H9 (cell line): ENCODE measurements around the gene KIF3B. TPM values are rescaled to one million over a fixed set of nuclear protein-coding genes. Genes with fewer than 3 reads are reported as not detected.

Source experiments
- DNase-seq: peaks from one replicate; pipeline ENCODE4 v3.0.0-alpha.2; 2017
- H2AFZ ChIP-seq: one replicate; pipeline ENCODE4 v1.6.1; 2013; ENCODE audit warnings: mild to moderate bottlenecking, low read length, control low read depth, moderate library complexity
- H2AK5ac ChIP-seq: 2 replicates; pipeline ENCODE4 v1.6.1; 2013; ENCODE audit warnings: low read length, control low read depth, mixed read lengths; ENCODE audit not compliant: insufficient read length
- H2BK120ac ChIP-seq: one replicate; pipeline ENCODE4 v1.6.1; 2013; ENCODE audit warnings: low read depth, mild to moderate bottlenecking, low read length, control low read depth, inconsistent platforms; ENCODE audit not compliant: poor library complexity, severe bottlenecking
- H2BK12ac ChIP-seq: 2 replicates; pipeline ENCODE4 v1.6.1; 2013; ENCODE audit warnings: low read length, control low read depth, mixed read lengths, low read depth; ENCODE audit not compliant: insufficient read length
- H2BK15ac ChIP-seq: 2 replicates; pipeline ENCODE4 v1.6.1; 2013; ENCODE audit warnings: low read depth, low read length, control low read depth
- H2BK20ac ChIP-seq: one replicate; pipeline ENCODE4 v1.6.1; 2013; ENCODE audit warnings: low read depth, mild to moderate bottlenecking, low read length, control low read depth, inconsistent platforms; ENCODE audit not compliant: poor library complexity, severe bottlenecking
- H2BK5ac ChIP-seq: 2 replicates; pipeline ENCODE4 v1.6.1; 2013; ENCODE audit warnings: low read length, control low read depth, mixed read lengths; ENCODE audit not compliant: insufficient read length
- H3K14ac ChIP-seq: 2 replicates; pipeline ENCODE4 v1.6.1; 2013; ENCODE audit warnings: low read length, control low read depth; ENCODE audit not compliant: insufficient read depth
- H3K18ac ChIP-seq: 2 replicates; pipeline ENCODE4 v1.6.1; 2013; ENCODE audit warnings: low read depth, mild to moderate bottlenecking, mixed read lengths, low read length, control low read depth; ENCODE audit not compliant: insufficient read length
- H3K23ac ChIP-seq: 2 replicates; pipeline ENCODE4 v1.6.1; 2013; ENCODE audit warnings: low read length, control low read depth, mixed read lengths, low read depth; ENCODE audit not compliant: insufficient read length
- H3K23me2 ChIP-seq: 2 replicates; pipeline ENCODE4 v1.6.1; 2013; ENCODE audit warnings: low read depth, mild to moderate bottlenecking, mixed read lengths, low read length, control low read depth; ENCODE audit not compliant: insufficient read length, poor library complexity, severe bottlenecking
- H3K27ac ChIP-seq: 2 replicates; pipeline ENCODE4 v1.5.1; 2013; ENCODE audit warnings: low read length, control low read depth, mixed read lengths, low read depth; ENCODE audit not compliant: insufficient read length
- H3K27me3 ChIP-seq: 2 replicates; pipeline ENCODE4 v1.6.1; 2013; ENCODE audit warnings: low read length, control low read depth, inconsistent platforms; ENCODE audit not compliant: insufficient read depth
- H3K4ac ChIP-seq: 2 replicates; pipeline ENCODE4 v1.6.1; 2013; ENCODE audit warnings: low read depth, mild to moderate bottlenecking, control low read depth, inconsistent platforms, low read length, moderate library complexity
- H3K4me1 ChIP-seq: 2 replicates; pipeline ENCODE4 v1.6.1; 2013; ENCODE audit warnings: low read length, control low read depth, inconsistent platforms; ENCODE audit not compliant: insufficient read depth
- H3K4me2 ChIP-seq: 2 replicates; pipeline ENCODE4 v1.6.1; 2013; ENCODE audit warnings: low read length, control low read depth, mixed read lengths; ENCODE audit not compliant: insufficient read length, insufficient read depth
- H3K56ac ChIP-seq: 2 replicates; pipeline ENCODE4 v1.6.1; 2013; ENCODE audit warnings: low read depth, mild to moderate bottlenecking, mixed read lengths, low read length, control low read depth; ENCODE audit not compliant: insufficient read length
- H3K79me1 ChIP-seq: 2 replicates; pipeline ENCODE4 v1.6.1; 2013; ENCODE audit warnings: low read depth, mild to moderate bottlenecking, moderate library complexity, low read length, control low read depth, inconsistent platforms; ENCODE audit not compliant: insufficient read depth, poor library complexity, severe bottlenecking
- H3K79me2 ChIP-seq: 2 replicates; pipeline ENCODE4 v1.6.1; 2013; ENCODE audit warnings: low read length, control low read depth, inconsistent platforms; ENCODE audit not compliant: insufficient read depth
- H3K9ac ChIP-seq: 2 replicates; pipeline ENCODE4 v1.6.1; 2013; ENCODE audit warnings: low read length, control low read depth, mixed read lengths; ENCODE audit not compliant: insufficient read length; ENCODE audit errors: extremely low read depth
- H3K9me3 ChIP-seq: one replicate; pipeline ENCODE4 v1.6.1; 2013; ENCODE audit warnings: low read depth, low read length, inconsistent platforms; ENCODE audit not compliant: control insufficient read depth
- H3T11ph ChIP-seq: one replicate; pipeline ENCODE4 v1.6.1; 2013; ENCODE audit warnings: mild to moderate bottlenecking, low read length, control low read depth, inconsistent platforms
- H4K20me1 ChIP-seq: one replicate; pipeline ENCODE4 v1.6.1; 2013; ENCODE audit not compliant: control insufficient read depth, insufficient read length, insufficient read depth
- H4K5ac ChIP-seq: 2 replicates; pipeline ENCODE4 v1.6.1; 2013; ENCODE audit warnings: low read depth, mild to moderate bottlenecking, mixed read lengths, low read length, control low read depth; ENCODE audit not compliant: insufficient read length
- H4K8ac ChIP-seq: replicated peaks from 2 replicates; pipeline ENCODE4 v1.6.1; 2013; ENCODE audit warnings: low read length, control low read depth, mixed read lengths, low read depth; ENCODE audit not compliant: insufficient read length
- H4K91ac ChIP-seq: 2 replicates; pipeline ENCODE4 v1.6.1; 2013; ENCODE audit warnings: low read depth, mild to moderate bottlenecking, moderate library complexity, mixed read lengths, low read length, control low read depth; ENCODE audit not compliant: insufficient read length
- H3K27ac Mint-ChIP-seq, 3 experiments: 2 replicates in 2 of 3; 3 replicates in 1 of 3; pipeline ENCODE4 v1.8.0; 2020 to 2021; ENCODE audit warnings: mixed read lengths in 3 of 3, mild to moderate bottlenecking in 1 of 3, moderate library complexity in 1 of 3
- H3K27me3 Mint-ChIP-seq: 2 replicates; pipeline ENCODE4 v1.8.0; 2021; ENCODE audit warnings: low read depth, mild to moderate bottlenecking, moderate library complexity, mixed read lengths
- H3K36me3 Mint-ChIP-seq, 3 experiments: 2 replicates in 2 of 3; 3 replicates in 1 of 3; pipeline ENCODE4 v1.8.0; 2020 to 2021; ENCODE audit warnings: low read depth in 3 of 3, mixed read lengths in 3 of 3; ENCODE audit not compliant: insufficient read depth in 1 of 3
- H3K4me1 Mint-ChIP-seq, 2 experiments: 2 replicates each; pipeline ENCODE4 v1.8.0; 2020; ENCODE audit warnings: mixed read lengths in 2 of 2
- H3K4me3 Mint-ChIP-seq, 2 experiments: 2 replicates in 1 of 2; 3 replicates in 1 of 2; pipeline ENCODE4 v1.8.0; 2020 to 2021; ENCODE audit warnings: mild to moderate bottlenecking in 2 of 2, mixed read lengths in 2 of 2, moderate library complexity in 1 of 2
- H3K9me3 Mint-ChIP-seq, 2 experiments: 2 replicates in 1 of 2; 3 replicates in 1 of 2; pipeline ENCODE4 v1.8.0; 2020; ENCODE audit warnings: mild to moderate bottlenecking in 2 of 2, mixed read lengths in 2 of 2, moderate library complexity in 1 of 2
- CTCF ChIP-seq: fragments of 200-600 bp; sonication (generic); conservative IDR thresholded peaks from 3 replicates; pipeline ENCODE4 v1.8.0; 2021; ENCODE audit warnings: antibody characterized with exemption, mild to moderate bottlenecking
- WGBS: extraction: QIAGEN DNeasy Blood & Tissue Kit; methylation state at CpG from one replicate; pipeline ENCODE4 v1.1.7; 2013; ENCODE audit warnings: missing lambda C conversion rate, low lambda C conversion rate, mixed read lengths; ENCODE audit not compliant: insufficient read length; ENCODE audit errors: extremely low coverage; 5-methylcytosine and 5-hydroxymethylcytosine counted together
- total RNA-seq: library from RNA; stranded (reverse); gene quantifications from 2 replicates; pipeline ENCODE4 v1.2.1, GENCODE V29; 2021

The KIF3B gene
- total RNA-seq, 1 experiment from 2014 or later: 29.7 TPM

- H2BK120ac ChIP-seq: no peak overlapping the region
- no peaks in the 10 kb centered on the region for H4K20me1 ChIP-seq
- H2BK15ac ChIP-seq: no peak overlapping the region
- H3K79me2 ChIP-seq: no peaks in the 10 kb centered on the region
- no peak overlapping the region for H2BK20ac ChIP-seq
- H4K5ac ChIP-seq: no peak overlapping the region
- WGBS: no CpG with 5 or more reads among the region's 2 CpGs
- no peak overlapping the region for H3K23ac ChIP-seq
- no peak overlapping the region for H2AK5ac ChIP-seq
- no peaks in the 10 kb centered on the region for H3K23me2 ChIP-seq
- H3K4ac ChIP-seq: no peak overlapping the region
- H3K27ac Mint-ChIP-seq: no peak overlapping the region
- H3K27me3 ChIP-seq: no peaks in the 10 kb centered on the region
- no peaks in the 10 kb centered on the region for H3K9me3 ChIP-seq
- no peak overlapping the region for H3K4me2 ChIP-seq
- no peak overlapping the region for H2AFZ ChIP-seq
- peaks cover 0 to 31% (median 23%) of the 10 kb centered on the region in 3 experiments; a peak in 6 of 7 replicates for H3K36me3 Mint-ChIP-seq
- H3K4me3 Mint-ChIP-seq: no peak overlapping the region
- H3K56ac ChIP-seq: no peak overlapping the region
- H3K4me1 ChIP-seq: no peaks in the 10 kb centered on the region
- H3K9me3 Mint-ChIP-seq: no peaks in the 10 kb centered on the region
- H3K9ac ChIP-seq: no peak overlapping the region
- H4K8ac ChIP-seq: no peak overlapping the region
- no peaks in the 10 kb centered on the region for H3K27me3 Mint-ChIP-seq
- H3K14ac ChIP-seq: no peak overlapping the region
- H3K4me1 Mint-ChIP-seq: no peaks in the 10 kb centered on the region
- H3K27ac ChIP-seq: no peak overlapping the region
- H4K91ac ChIP-seq: no peak overlapping the region
- H3T11ph ChIP-seq: no peak overlapping the region
- H3K79me1 ChIP-seq: no peaks in the 10 kb centered on the region
- no peak overlapping the region for H2BK5ac ChIP-seq
- no peak overlapping the region for H3K18ac ChIP-seq
- no peak for TF ChIP-seq CTCF
- DNase-seq: no peak
- H2BK12ac ChIP-seq: no peak overlapping the region
Observed at GRCh38 chr20:32315891-32316290, 38.4 kb downstream of the KIF3B start.
